ENCODE results near the gene RALGPS2.
"Not testable (repeated sequence)": the region's sequence is repeated elsewhere in the genome, so short reads cannot be mapped to it uniquely, and the experiment has no call there.

RALGPS2 gene

DNA sequence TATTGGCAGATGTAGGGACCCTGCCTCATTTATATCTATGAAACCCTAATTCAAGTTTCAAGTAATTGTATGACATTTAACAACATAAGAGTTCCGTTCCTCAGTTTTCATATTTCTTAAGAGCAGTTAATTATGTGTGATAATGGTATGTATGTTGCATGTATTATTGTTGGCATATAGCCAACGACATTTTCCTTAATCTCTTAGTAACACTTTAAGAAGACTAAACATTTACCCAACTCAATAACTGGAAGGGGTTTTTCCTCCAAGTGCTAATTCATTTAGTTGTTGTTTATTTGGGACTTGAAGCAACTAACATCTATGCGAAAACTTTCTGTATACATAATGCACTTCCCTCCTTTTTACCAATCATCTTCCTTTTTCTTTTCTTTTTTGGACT is 1.5 kb upstream of the RALGPS2 start:
- DNase-seq (ENCODE audit: low spot score), result no peak

DNA sequence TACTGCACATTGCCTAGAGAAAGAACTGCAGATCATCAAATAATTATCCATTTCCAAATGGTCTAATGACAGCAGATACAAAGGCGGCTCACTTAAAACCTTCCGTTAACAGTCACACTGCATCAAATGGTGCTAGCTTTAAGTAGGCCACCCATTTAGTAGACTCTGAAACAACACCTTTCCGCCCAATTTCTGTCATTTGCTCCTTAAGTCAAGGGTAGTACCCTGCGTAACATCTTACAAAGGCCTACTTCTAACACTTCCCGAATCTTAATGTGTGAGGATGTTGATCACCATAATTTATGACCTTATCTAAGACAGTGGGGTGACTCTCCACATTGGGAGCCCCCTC is 692 bp upstream of the RALGPS2 start:
- DNase-seq (ENCODE audit: low spot score), result no peak

DNA sequence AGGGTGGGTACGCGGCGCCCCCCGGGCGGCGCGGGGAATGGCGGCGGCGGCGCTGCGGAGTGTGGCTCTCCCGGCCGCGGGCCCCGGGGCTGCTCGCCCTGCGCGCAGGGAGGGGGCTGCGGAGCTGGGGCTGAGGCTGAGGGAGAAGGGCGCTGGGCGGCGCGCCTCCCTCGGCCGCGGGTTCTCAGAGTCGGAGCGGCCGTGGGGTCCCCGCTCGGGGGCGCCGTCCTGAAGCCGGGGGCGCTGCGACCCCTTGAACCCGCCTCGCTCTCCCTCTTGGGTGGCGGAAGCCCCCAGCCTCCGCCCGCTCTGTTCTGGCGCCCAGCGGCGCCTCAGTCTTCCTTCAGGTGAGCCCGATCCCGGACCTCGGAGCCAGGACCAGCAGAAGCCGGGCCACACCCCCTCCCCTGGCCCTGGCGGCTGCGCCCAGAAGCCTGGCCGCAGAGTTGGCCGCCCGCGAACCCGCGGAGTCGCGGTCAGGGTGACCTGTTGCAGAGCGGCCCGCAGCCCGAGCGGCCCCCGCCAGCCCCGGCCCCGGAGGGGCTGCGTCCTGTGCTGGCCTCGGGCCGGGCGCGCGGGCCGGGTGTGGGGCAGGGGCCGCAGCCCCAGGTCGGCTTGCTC is 532 bp downstream of the RALGPS2 start:
- DNase-seq (ENCODE audit: low spot score), result peak; percentile 22

DNA sequence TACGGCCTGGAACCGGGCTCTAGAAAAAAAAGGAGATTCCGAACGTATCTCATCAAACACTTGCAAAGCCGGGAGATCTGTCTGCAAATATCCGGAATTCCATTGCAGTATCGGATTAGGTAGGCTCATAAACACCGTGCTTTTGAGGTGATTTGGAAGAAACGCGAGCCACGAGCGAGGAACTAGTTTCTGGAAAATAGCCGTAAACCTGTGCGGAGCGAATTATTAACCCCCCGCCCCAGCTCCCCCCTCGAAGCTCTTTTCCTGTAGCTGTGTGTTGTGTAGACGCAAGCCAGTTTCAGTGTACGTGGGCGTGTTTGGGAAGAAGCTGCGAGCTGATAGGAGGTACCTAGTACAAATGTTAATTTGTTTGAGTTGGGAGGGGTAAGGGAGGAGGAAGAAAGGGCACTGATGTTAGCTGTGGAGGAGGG is 1.1 kb downstream of the RALGPS2 start:
- DNase-seq (ENCODE audit: low spot score), result peak; percentile 82

DNA sequence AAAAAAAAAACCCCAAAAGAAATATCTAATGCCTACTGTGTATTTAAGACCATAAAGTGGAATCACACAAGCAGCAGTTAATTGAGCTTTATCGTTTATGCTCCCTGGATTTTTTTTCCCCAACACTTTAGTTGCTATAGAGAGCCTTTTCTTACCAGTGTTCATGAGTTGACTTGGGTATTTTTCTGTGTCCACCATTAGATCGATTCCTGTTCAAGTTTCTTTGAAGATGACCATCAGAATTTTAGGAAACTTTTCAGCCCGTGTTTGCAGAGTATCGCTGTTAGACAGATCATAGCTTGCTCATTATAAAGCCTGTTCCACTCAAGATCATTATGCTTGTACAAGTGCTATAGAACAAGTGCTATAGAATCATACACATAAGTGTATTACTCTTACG is 1.5 kb downstream of the RALGPS2 start:
- no peak for DNase-seq (ENCODE audit: low spot score)

DNA sequence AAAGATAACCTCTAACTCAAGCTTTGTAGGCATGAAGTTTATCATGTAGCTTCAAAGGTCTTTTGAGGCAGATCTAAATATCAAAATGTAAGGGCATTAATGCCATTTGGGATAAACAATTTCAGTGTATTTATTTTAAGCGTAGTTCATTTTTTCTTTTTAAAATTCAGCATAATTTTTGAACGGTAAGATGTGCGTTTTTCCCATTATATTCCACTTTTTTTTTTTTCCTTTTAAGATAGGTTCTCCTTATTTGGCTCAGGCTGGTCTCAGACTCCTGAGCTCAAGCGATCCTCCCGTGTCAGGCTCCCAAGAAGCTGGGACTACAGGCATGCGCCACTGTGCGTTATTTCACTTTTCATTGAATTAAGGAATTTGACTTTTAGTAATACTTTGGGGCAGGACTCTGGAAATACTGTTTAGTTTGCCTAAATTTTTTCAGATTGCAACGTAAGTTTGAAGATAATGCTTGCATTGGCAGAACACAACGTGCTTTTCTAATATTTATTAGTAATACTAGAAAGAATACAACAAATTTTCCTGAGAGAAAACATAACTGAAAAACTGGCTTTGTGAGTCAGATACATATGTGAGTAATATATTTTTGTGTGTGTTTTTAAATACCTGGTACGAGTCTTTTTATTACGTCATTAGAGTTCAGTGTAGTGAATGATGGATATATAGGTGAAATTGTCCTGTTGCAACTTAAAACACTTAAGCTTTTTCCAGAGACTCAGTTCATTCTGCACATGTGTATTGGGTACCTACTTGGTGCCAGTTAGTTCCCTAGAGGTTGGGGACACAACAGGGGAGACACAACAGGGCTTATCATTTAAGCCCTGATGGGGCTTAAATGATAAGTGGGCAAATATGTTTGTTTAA is 2.2 kb downstream of the RALGPS2 start:
- DNase-seq (ENCODE audit: low spot score), result no peak

DNA sequence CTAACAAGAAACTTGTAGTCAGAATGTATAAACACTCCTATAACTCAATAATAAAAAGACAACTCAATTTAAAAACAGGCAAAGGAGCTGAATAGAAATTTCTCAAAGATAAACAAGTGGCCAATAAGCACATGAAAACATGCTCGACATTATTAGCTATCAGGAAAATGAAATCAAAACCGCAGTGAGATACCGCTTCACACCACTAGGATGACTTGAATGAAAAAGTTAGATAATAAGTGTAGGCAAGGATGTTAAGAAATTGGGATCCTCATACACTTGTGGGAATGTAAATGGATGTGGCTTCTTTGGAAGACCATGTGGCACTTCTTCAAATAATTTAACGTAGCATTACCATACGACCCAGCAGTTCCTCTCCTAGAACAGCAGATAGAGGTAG is 8.9 kb downstream of the RALGPS2 start:
- DNase-seq (ENCODE audit: low spot score), result no peak

DNA sequence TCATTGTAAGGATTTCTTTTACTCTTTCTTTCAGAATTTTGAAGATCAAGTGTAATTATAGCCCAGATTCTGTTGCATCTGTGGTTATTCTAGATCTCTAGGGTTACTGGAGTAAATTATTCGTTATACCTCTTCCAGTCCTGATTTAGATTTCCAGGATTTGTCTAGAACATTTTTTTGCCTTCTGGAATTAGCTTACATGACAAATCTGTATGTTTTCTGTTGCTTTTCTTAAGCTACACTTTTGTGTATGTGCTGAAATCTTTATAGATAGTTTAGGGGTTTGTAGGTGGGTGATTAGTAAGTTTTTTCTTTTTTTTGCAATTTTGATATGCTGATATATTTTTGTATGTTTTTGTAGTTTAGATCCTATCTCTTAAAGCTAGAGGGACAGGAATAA is 13.7 kb downstream of the RALGPS2 start:
- no peak for DNase-seq (ENCODE audit: low spot score)

DNA sequence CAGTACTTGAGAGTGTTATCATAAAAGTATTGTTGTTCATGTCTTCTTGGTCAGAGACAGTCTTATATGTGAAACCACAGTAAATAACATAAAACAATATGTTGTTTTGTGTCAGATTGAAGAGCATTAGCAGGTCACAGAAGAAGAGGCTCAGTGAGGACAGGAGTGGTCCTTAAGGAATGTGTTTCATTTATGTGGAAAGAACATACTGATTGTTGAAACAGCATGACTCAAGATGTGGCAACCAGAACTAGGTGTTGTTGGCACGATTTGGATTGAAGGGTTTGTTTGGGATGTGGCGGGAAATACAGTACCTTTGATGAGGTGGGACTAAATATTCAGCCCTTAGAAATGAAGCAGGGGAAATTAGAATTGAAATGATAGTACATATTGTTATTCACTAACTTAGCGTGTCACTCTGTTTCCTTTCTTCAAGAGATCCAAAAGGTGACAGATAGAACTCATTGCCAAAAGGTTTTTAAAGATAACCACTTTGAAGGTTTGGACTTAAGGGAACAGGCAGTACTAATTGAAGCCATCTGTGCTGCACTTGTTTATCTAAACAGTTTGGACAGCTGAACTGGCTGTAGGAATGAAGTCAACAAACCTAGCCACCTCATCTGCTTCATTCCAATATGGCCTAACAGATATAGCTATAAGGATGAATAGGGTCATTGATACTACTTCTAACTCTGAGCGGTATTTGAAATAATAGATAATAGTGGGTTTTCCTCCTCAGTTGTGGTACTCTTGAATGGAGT is 14.4 kb downstream of the RALGPS2 start:
- DNase-seq (ENCODE audit: low spot score), result no peak

DNA sequence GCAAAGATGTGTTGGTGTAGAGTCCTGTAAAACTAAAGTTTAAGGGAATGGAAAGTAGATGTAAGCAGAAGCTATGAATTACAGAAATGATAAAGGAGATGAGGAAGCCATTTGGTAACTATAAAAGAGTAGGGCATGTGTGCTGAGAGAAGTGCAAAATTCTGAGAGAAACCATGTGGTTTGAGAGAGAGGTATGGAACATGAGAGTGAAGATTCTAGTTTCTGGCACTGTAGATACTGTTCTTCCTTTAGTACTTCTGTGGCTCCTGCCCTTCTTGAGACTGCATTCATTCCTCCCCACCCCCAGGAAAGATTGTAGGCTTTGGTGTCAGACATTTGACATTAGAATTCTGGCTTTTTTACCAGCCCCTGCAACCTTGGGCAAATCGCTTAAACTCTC is 15.4 kb downstream of the RALGPS2 start:
- DNase-seq (ENCODE audit: low spot score), result no peak

DNA sequence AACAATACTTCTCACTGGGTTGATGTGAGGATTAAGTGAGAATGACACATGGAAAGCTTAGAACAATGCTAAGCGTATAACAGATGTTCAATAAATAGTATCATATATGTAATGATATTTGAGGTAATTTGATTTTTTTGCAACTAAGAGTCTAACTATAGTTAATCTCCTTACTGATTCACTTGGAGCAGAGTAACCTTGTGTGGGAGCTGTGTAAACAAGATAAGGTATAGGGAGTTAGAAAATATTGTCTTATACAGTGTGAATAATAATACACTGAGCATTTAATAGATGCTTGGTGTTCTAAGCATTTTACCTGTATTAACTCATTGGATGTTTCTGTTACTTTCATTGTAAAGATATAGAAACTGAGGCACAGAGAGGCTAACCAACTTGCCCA is 15.9 kb downstream of the RALGPS2 start:
- DNase-seq (ENCODE audit: low spot score), result no peak

DNA sequence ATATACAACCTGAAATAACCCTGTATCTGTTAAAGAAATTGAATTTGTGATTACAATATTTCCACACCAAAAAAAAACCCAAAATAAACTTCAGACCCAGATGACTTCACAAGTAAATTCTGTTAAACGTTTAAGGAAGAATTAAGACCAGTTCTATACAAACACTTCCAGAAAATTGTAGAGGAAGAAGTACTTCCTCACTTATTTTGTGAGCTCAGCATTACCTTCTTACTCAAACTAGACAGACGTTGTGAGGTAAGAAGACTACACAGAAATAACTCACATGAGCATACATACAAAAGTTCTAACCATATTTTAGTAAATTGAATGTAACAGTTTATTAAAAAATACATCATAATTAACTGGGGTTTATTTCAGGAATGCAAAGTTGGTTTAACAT is 18.8 kb downstream of the RALGPS2 start:
- no peak for DNase-seq (ENCODE audit: low spot score)

DNA sequence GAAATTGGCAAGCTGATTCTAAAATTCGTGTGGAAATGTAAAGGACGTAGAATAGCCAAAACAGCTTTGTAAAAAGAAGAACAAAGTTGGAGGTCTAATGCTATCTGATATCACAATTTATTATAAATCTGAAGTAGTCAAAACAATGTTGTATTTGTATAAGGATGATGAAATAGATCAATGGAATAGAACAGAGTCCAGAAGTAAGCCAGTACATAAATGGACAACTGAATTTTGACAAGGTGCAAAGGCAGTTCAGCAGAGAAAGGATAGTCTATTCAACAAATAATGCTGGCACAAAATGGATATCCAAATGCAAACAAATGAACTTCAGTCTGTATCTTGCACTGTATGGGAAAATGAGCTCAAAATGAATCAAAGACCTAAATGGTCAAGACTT is 20.2 kb downstream of the RALGPS2 start:
- DNase-seq (ENCODE audit: low spot score), result no peak

DNA sequence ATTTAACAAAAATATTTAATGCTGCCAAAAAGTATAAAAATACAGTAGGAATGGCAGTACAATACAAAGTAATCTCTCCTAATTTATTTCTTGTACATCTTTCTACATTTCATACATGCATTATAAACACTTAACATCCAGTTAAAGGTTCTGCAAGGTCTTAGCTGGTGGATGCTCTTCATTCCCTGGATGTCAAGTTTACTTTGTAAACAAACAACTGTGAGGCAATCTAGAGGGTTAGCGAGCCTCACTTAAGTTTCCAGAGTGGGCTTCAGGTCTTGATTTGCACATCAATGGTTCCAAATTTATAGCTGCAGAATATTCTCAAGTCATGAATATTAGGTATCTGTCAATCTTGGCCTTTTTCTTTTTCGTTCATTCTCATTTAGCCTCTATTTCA is 21.3 kb downstream of the RALGPS2 start:
- no peak for DNase-seq (ENCODE audit: low spot score)

DNA sequence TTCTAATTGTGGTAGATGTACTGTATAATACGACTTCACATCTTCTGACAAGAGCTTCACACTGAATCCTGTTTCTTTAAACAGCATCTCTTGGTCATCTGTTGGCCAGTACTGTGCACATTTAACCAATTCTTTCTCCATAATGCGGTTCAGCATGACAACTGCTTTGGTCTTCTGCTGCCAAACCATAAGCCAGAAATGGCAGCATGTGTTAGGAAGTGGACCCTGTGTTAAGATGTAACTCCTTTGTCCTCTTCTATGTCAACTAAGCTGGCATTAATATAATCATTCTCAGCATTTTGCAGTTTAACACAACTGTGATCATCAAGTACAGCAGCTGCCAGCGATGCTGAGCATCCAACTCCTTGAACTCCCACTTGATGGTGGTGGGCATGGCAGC is 22.3 kb downstream of the RALGPS2 start:
- not testable (repeated sequence) for DNase-seq (ENCODE audit: low spot score)

DNA sequence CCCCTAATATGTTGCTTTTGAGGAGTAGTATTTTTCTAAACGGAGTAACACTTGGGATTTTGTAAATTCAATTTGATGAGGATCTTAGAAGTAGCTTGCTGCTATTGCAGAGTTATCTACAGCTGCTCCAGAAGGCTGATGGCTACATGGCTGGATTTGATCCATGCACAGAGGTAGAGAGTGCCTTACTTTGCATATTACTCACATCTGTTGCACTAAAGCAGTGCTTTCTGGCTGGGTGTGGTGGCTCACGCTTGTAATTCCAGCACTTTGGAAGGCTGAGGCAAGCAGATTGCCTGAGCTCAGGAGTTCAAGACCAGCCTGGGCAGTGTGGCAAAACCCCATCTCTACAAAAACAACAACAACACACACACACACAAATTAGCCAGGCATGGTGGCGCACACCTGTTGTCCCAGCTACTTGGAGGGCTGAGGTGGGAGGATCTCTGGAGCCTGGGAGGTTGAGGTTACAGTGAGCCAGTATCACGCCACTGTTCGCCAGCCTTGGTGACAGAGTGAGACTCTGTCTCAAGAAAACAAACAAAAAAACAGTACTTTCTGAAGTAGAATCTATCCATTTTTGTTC is 24.6 kb downstream of the RALGPS2 start:
- DNase-seq (ENCODE audit: low spot score), result no peak

DNA sequence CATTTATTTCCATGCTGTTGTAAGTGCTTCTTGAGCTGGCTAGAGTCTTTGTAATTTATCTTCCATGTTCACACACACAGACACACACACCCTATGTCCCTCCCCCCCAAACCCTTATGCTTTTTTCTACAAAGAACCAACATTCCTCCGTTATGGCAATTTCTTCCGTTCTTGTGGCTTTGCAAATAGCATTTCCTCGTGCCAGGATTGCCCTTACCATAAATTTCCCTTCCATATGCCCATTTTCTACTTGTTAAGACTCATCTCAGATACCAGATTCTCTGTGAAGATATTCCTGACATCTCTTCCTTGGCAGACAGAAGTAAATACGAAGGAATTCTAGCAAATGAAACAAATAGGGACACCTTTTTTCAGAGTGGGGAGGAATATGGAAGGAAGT is 26.0 kb downstream of the RALGPS2 start:
- no peak for DNase-seq (ENCODE audit: low spot score)

DNA sequence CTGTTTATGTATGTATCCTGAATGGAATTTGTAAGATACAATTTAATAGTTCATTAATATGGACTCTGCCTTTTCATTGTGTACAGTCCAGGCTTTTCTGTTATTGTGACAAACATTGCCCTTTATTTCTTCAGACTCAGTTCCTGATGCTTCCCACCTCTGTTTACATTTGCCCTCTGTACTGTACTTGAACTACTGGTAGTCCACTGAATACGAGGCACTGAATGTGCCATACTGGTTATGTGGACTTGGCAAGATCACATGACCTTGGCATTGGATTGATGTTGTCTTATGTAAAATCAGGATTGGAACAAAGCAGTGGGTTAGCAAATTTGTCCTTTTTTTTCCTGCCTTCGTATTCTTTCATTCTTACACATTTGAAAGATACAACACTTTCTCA is 27.8 kb downstream of the RALGPS2 start:
- DNase-seq (ENCODE audit: low spot score), result no peak

DNA sequence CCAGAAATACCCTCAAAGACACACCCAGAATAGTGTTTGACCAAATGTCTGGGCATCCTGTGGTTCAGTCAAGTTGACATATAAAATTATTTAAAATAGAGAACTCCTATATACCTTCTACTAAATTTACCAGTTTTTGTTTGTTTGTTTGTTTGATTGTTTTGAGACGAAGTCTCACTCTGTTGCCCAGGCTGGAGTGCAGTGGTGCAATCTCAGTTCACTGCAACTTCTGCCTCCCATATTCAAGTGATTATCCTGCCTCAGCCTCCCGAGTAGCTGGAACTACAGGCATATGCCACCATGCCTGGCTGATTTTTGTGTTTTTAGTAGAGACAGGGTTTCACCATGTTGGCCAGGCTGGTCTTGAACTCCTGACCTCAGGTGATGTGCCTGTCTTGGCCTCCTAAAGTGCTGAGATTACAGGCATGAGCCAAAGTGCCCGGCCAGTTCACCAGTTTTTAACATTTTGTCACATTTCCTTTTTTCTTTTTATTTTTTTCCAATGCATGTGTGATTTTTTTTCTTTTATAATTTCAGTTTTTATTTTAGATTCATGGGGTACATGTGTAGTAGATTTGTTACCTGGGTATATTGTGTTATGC is 29.7 kb downstream of the RALGPS2 start:
- DNase-seq (ENCODE audit: low spot score), result not testable (repeated sequence)

DNA sequence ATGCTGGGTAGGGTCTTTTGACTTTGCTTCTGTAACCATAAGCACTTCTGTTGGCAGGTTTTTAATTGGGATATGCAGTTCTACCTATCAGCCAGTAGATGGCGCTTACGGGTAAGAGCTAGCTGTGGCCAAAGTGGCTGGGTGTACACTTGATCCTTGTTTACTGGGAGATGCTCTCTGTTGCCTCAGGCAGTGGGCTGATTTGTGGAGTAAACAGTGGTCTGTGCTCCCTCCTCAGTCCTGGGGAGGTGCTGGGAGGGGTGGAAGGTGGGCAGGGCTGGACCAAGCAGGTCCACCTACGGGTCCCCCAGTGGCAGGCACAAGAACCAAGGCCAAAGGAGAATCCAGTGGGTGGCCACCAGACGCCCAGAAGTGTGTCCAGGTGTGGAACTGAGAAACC is 43.4 kb downstream of the RALGPS2 start:
- DNase-seq (ENCODE audit: low spot score), result peak; percentile 31

DNA sequence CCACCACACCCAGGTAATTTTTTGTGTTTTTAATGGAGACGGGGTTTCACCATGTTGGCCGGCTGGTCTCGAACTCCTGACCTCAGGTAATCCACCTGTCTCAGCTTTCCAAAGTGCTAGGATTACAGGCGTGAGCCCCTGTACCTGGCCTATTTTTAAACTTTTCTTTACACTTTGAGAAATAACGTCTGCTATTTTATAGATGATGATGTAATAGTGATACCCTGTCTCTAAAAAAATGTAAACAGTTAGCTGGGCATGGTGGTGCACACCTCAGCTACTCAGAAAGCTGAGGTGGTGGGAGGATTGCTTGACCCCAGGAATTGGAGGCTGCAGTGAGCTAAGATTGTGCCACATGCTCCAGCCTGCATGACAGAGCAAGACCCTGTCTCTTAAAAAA is 47.9 kb downstream of the RALGPS2 start:
- DNase-seq (ENCODE audit: low spot score), result no peak

DNA sequence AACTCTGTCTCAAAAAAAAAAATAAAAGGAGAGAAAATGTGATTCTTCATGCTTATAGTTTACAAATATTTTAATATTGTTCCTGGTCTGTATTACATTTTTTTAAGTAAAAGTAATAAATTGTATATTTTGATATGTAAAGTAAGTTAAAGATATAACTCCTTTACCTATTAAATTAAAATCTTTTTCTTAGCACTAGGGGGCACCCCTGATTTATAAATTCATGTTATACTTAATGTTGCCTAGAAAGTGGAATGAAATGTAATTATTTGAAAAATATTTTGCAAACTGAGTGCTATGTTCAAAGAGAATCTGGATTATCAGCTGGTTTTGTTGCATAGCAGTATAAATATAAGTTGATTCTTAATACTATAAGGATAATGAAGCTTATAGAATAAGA is 49.2 kb downstream of the RALGPS2 start:
- peak; percentile 15 for DNase-seq (ENCODE audit: low spot score)
